Chondrocyte (in vitro differentiated cells): ENCODE data around the gene CPA5. TPM values are rescaled to one million over a fixed set of nuclear protein-coding genes. Genes with fewer than 3 reads are reported as not detected.

Experiments used
- DNase-seq: peaks from one replicate; pipeline ENCODE4 v3.0.0; 2021; ENCODE audit warnings: mixed read lengths, low spot score
- H3K27ac Mint-ChIP-seq: one replicate; pipeline ENCODE4 v1.8.0; 2021; ENCODE audit warnings: mild to moderate bottlenecking, moderate library complexity, mixed read lengths; ENCODE audit not compliant: unreplicated experiment
- H3K27me3 Mint-ChIP-seq: 2 replicates; pipeline ENCODE4 v1.8.0; 2021; ENCODE audit warnings: low read depth, mixed read lengths
- H3K36me3 Mint-ChIP-seq: 2 replicates; pipeline ENCODE4 v1.8.0; 2021; ENCODE audit warnings: low read depth, mixed read lengths
- H3K4me1 Mint-ChIP-seq: 2 replicates; pipeline ENCODE4 v1.8.0; 2021; ENCODE audit warnings: low read depth, mild to moderate bottlenecking, mixed read lengths
- H3K4me3 Mint-ChIP-seq: one replicate; pipeline ENCODE4 v1.8.0; 2021; ENCODE audit warnings: mild to moderate bottlenecking, moderate library complexity, mixed read lengths; ENCODE audit not compliant: unreplicated experiment
- H3K9me3 Mint-ChIP-seq: 2 replicates; pipeline ENCODE4 v1.8.0; 2021; ENCODE audit warnings: low read depth, mixed read lengths
- total RNA-seq: library from RNA; stranded (reverse); gene quantifications from 3 replicates; pipeline ENCODE4 v1.2.1, GENCODE V29; 2021
- TF ChIP-seq, protein P1 (sequence below): fragments of 200-600 bp; sonication (generic); IDR thresholded peaks from 2 replicates; pipeline ENCODE4 v1.5.0; 2021; ENCODE audit warnings: antibody characterized with exemption, mild to moderate bottlenecking, moderate library complexity

CPA5 gene
- total RNA-seq, 1 donor from 2014 or later = not detected

DNA sequence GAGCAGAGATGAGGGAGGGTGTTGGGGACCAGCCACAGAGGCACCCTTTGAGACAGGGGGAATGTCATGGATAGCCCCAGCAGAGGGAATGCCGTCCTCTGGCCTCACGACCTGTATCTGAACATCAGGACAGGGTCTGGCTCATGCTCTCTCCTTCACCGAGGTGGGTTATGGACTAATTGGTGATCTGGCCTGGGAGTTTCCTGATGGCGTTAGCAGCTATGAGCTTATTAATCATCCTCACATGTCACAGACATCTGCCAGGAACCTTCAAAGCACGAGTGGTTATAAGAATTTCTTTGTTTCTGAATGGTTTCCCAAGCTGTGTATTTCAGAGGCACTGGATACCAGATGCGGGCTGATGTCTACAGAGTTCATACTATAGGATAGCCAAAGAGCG is 44.8 kb upstream of the CPA5 start:
- Mint-ChIP-seq H3K4me1 (peaks cover 10% of the 10 kb centered on the region), H3K27me3 (no peaks in the 10 kb centered on the region), H3K9me3 (no peaks in the 10 kb centered on the region), H3K36me3 (no peaks in the 10 kb centered on the region), H3K27ac (no peak overlapping the region), H3K4me3 (no peak overlapping the region)
- no peak for DNase-seq
- TF ChIP-seq, protein P1, sequence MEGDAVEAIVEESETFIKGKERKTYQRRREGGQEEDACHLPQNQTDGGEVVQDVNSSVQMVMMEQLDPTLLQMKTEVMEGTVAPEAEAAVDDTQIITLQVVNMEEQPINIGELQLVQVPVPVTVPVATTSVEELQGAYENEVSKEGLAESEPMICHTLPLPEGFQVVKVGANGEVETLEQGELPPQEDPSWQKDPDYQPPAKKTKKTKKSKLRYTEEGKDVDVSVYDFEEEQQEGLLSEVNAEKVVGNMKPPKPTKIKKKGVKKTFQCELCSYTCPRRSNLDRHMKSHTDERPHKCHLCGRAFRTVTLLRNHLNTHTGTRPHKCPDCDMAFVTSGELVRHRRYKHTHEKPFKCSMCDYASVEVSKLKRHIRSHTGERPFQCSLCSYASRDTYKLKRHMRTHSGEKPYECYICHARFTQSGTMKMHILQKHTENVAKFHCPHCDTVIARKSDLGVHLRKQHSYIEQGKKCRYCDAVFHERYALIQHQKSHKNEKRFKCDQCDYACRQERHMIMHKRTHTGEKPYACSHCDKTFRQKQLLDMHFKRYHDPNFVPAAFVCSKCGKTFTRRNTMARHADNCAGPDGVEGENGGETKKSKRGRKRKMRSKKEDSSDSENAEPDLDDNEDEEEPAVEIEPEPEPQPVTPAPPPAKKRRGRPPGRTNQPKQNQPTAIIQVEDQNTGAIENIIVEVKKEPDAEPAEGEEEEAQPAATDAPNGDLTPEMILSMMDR = no peak

DNA sequence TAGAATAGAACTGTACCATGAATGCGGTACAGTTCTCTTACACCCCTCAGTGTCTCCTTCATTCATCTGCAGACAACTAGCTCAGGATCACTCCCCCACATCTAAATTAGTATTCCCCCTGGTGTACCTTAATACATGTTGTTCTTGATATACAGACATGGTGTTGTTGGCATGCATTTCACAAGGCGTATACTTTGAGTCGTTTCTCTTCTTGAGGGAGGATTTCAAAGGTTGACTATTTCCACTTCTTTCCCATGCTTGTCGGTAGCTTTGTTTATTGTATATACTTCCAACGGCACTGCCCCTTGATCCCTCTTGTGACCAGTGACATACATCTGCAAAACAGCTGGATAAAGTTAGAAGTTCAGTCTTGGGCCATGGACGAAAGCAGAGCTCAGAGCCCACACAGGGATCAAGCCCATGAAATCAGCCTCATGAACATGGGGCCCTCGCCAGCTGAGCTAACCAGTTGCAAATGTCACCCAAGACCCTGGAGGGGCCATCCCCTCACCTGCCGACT is 43.1 kb upstream of the CPA5 start:
- no peaks in the 10 kb centered on the region for H3K36me3 Mint-ChIP-seq
- DNase-seq = no peak
- H3K4me3 Mint-ChIP-seq = no peak overlapping the region
- no peak overlapping the region for H3K27ac Mint-ChIP-seq
- TF ChIP-seq, protein P1 = no peak
- no peaks in the 10 kb centered on the region for H3K9me3 Mint-ChIP-seq
- H3K27me3 Mint-ChIP-seq = no peaks in the 10 kb centered on the region
- peaks cover 4% of the 10 kb centered on the region for H3K4me1 Mint-ChIP-seq

DNA sequence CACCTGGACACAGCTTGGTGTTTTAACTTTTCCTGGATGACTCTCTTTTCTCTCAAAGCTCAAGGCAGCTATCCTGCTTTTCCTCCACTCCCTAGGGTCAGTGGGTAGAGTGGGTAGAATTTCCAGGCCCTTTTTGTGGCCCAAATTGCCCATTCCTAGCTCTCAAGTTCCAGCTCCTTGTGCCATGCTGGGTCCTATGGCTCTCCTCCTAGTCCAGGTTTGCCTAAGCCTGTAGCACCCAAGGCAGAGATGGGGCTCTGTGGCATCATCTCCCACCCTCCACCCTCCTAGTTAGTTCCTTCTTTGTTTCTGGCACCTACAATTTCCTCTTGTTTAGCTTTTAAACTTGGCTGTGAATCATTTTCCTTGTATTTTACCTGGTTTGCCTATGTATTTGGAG is 42.0 kb upstream of the CPA5 start:
- Mint-ChIP-seq H3K4me1 (peaks cover 4% of the 10 kb centered on the region), H3K27me3 (no peaks in the 10 kb centered on the region), H3K36me3 (no peaks in the 10 kb centered on the region), H3K4me3 (no peak overlapping the region), H3K27ac (no peak overlapping the region), H3K9me3 (no peaks in the 10 kb centered on the region)
- TF ChIP-seq, protein P1 = no peak
- no peak for DNase-seq

DNA sequence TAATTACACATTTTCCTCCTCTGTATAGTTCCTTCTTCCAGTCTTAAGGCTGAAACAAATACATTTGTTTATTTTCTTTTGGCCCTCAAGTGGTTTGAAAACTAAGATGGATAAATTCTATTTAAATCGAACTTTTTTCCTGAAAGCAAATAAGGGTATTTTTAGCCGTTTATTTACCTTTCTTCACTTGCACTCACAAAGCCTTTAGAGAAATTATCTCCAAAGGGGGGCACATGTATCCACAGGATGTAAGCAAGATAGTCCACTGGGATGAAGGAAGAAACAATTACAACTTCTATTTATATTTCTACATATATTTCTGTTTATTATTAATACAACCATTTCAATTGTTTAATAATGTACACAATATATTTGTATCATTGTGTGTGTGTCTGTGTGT is 41.5 kb upstream of the CPA5 start:
- TF ChIP-seq, protein P1 = no peak
- no peaks in the 10 kb centered on the region for H3K27me3 Mint-ChIP-seq
- DNase-seq = no peak
- peaks cover 4% of the 10 kb centered on the region for H3K4me1 Mint-ChIP-seq
- H3K27ac Mint-ChIP-seq = no peak overlapping the region
- H3K36me3 Mint-ChIP-seq = no peaks in the 10 kb centered on the region
- no peak overlapping the region for H3K4me3 Mint-ChIP-seq
- H3K9me3 Mint-ChIP-seq = no peaks in the 10 kb centered on the region

DNA sequence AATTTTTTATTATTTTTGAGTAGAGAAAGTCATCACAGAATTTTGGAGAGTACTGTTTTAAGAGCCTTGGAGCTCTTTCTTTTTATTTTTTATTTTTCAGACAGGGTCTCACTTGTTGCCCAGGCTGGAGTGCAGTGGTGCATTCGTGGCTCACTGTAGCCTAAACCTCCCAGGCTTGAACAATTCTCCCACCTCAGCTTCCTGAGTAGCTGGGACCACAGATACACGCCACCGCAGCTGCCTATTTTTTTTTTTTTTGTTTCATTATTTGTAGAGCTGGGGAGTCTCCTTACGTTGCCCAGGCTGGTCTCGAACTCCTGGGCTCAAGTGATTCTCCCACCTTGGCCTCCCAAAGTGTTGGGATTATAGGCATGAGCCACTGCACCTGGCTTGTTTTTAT is 41.1 kb upstream of the CPA5 start:
- no peaks in the 10 kb centered on the region for H3K36me3 Mint-ChIP-seq
- H3K9me3 Mint-ChIP-seq = no peaks in the 10 kb centered on the region
- TF ChIP-seq, protein P1 = no peak
- no peak overlapping the region for H3K4me3 Mint-ChIP-seq
- peaks cover 1% of the 10 kb centered on the region for H3K4me1 Mint-ChIP-seq
- DNase-seq = no peak
- H3K27me3 Mint-ChIP-seq = no peaks in the 10 kb centered on the region
- H3K27ac Mint-ChIP-seq = no peak overlapping the region
